ENCODE measurements around the gene PKDCC. TPM values are rescaled to one million over a fixed set of nuclear protein-coding genes. Genes with fewer than 3 reads are reported as not detected.
A peak's percentile ranks its signal among the peaks of the same experiment; 100 is the strongest.

PKDCC gene
- total RNA-seq, 3 donors from 2014 or later (not counting 1 experiment from before 2014, with no cell fraction given) = 0.50 TPM; not detected in 2

DNA sequence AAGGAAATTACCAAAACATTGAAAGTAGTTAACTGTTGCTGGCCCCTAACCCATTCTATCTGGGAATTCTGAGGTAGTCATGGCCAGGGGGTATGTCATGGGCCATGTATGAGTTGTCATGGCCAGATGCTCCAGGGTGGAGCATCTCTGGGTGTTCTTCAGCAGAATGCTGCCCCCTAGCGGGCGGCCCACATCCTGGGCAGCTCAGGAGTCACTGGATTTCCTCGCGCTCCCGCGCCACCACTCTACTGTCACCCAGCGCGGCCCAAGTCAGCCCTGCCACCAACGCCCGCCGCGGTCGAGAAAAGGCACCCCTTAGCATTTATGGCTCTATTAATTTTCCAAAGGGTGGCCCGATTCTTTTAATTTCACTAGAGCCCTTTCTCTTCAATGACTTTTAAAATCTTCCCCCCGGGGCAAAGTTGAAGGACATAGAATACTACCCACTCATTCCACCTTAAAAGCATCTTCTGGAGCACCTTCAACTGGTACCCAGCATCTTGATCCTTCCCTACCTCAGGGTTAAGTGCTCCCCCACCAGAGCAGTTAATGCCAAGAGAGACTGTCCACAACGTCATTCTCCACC, 41.6 kb downstream of the PKDCC start:
- Mint-ChIP-seq H3K36me3 (no peaks in the 10 kb centered on the region), H3K4me3 (no peak overlapping the region), H3K27me3 (ENCODE audit: low read depth in 2 of 2) (peaks cover 5 to 21% of the 10 kb centered on the region in 2 donors), H3K27ac (no peak overlapping the region), H3K4me1 (peaks cover 19 to 26% of the 10 kb centered on the region in 2 donors), H3K9me3 (no peaks in the 10 kb centered on the region)
- WGBS (ENCODE audit: insufficient coverage) = 59% methylated on average over 16 of the region's 16 CpGs
- H3K4me3 ChIP-seq (ENCODE audit: low read length) = no peak overlapping the region
- no peaks in the 10 kb centered on the region for H3K36me3 ChIP-seq (ENCODE audit: control insufficient read depth, insufficient read depth, low read length)
- DNase-seq (peak; percentile 52 to 85), ATAC-seq (peak; percentile 75 to 88 (median 85))
- H3K4me1 ChIP-seq (ENCODE audit: control insufficient read depth, insufficient read depth, low read length) = peaks cover 17% of the 10 kb centered on the region
- no peak overlapping the region for H3K27ac ChIP-seq (ENCODE audit: low read length)
- no peaks in the 10 kb centered on the region for H3K9me3 ChIP-seq (ENCODE audit: control insufficient read depth, insufficient read depth, low read length)
- intact Hi-C loops (cut with micrococcal nuclease) = no loop called here
- peaks cover 3% of the 10 kb centered on the region for H3K27me3 ChIP-seq (ENCODE audit: control insufficient read depth, insufficient read depth, low read length)
- TF ChIP-seq, protein P1, sequence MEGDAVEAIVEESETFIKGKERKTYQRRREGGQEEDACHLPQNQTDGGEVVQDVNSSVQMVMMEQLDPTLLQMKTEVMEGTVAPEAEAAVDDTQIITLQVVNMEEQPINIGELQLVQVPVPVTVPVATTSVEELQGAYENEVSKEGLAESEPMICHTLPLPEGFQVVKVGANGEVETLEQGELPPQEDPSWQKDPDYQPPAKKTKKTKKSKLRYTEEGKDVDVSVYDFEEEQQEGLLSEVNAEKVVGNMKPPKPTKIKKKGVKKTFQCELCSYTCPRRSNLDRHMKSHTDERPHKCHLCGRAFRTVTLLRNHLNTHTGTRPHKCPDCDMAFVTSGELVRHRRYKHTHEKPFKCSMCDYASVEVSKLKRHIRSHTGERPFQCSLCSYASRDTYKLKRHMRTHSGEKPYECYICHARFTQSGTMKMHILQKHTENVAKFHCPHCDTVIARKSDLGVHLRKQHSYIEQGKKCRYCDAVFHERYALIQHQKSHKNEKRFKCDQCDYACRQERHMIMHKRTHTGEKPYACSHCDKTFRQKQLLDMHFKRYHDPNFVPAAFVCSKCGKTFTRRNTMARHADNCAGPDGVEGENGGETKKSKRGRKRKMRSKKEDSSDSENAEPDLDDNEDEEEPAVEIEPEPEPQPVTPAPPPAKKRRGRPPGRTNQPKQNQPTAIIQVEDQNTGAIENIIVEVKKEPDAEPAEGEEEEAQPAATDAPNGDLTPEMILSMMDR (IDR thresholded peaks at IDR 0.05) = peak; percentile 34

DNA sequence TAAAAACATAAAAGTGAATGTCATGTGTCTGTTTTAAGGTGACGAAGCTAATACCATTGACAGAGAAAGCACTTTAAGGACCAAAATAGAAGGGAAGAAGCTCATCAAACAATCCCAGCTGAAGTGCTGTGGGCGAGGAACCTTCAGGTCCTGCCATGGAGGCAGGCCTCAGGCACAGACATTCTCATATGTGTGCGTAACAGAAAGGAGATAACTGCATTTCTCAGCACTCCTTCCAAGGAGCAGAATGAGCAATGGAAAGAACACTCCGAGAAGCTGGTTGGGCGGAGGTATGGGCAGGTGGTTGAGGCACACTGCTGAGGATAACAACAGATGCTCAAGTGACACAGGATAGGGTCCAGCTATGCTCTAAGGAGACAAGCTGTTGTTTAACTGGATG, 42.4 kb downstream of the PKDCC start:
- H3K27me3 ChIP-seq (ENCODE audit: control insufficient read depth, insufficient read depth, low read length) = peaks cover 3% of the 10 kb centered on the region
- no peak overlapping the region for H3K4me3 Mint-ChIP-seq
- no peaks in the 10 kb centered on the region for H3K36me3 Mint-ChIP-seq
- ATAC-seq = no peak
- no peak overlapping the region for H3K27ac ChIP-seq (ENCODE audit: low read length)
- H3K4me3 ChIP-seq (ENCODE audit: low read length) = no peak overlapping the region
- H3K4me1 Mint-ChIP-seq = peaks cover 19 to 26% of the 10 kb centered on the region in 2 donors
- TF ChIP-seq, protein P1 (IDR thresholded peaks at IDR 0.05) = no peak
- H3K9me3 ChIP-seq (ENCODE audit: control insufficient read depth, insufficient read depth, low read length) = no peaks in the 10 kb centered on the region
- H3K27ac Mint-ChIP-seq = no peak overlapping the region
- H3K36me3 ChIP-seq (ENCODE audit: control insufficient read depth, insufficient read depth, low read length) = no peaks in the 10 kb centered on the region
- peaks cover 3 to 17% of the 10 kb centered on the region in 2 donors for H3K27me3 Mint-ChIP-seq (ENCODE audit: low read depth in 2 of 2)
- no peaks in the 10 kb centered on the region for H3K9me3 Mint-ChIP-seq
- 93% methylated on average over 5 of the region's 5 CpGs for WGBS (ENCODE audit: insufficient coverage)
- DNase-seq = no peak
- H3K4me1 ChIP-seq (ENCODE audit: control insufficient read depth, insufficient read depth, low read length) = peaks cover 17% of the 10 kb centered on the region
- intact Hi-C loops (cut with micrococcal nuclease) = no loop called here

DNA sequence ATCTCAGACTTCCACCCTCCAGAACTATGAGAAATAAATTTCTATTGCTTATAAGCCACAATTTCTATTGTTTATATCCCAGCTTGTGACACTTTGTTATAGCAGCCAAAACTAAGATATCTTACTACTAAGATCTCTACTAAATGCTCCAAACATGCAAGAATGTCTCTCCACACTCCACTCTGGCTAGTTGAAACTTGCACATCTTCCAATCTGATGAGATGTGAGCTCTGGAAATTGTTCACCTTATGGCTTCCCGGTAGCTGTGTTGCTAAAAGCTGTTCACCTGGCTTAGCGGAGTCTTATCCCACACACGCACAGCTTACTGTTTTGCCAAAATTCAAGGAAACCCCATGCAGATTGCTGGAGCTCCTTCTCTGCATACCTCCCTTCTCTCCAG, 43.9 kb downstream of the PKDCC start:
- Mint-ChIP-seq H3K36me3 (no peaks in the 10 kb centered on the region), H3K4me1 (peaks cover 13 to 16% of the 10 kb centered on the region in 2 donors), H3K27ac (peak overlapping the region in 1 of 2 donors; percentile 62), H3K9me3 (no peaks in the 10 kb centered on the region), H3K27me3 (ENCODE audit: low read depth in 2 of 2) (peaks cover 0 to 2% of the 10 kb centered on the region in 2 donors), H3K4me3 (no peak overlapping the region)
- H3K27ac ChIP-seq (ENCODE audit: low read length) = no peak overlapping the region
- peaks cover 2% of the 10 kb centered on the region for H3K27me3 ChIP-seq (ENCODE audit: control insufficient read depth, insufficient read depth, low read length)
- peaks cover 21% of the 10 kb centered on the region for H3K4me1 ChIP-seq (ENCODE audit: control insufficient read depth, insufficient read depth, low read length)
- 97% methylated on average over 3 of the region's 3 CpGs for WGBS (ENCODE audit: insufficient coverage)
- ATAC-seq = no peak
- no peak overlapping the region for H3K4me3 ChIP-seq (ENCODE audit: low read length)
- intact Hi-C loops (cut with micrococcal nuclease) = no loop called here
- H3K36me3 ChIP-seq (ENCODE audit: control insufficient read depth, insufficient read depth, low read length) = no peaks in the 10 kb centered on the region
- TF ChIP-seq, protein P1 (IDR thresholded peaks at IDR 0.05) = no peak
- no peaks in the 10 kb centered on the region for H3K9me3 ChIP-seq (ENCODE audit: control insufficient read depth, insufficient read depth, low read length)
- DNase-seq = no peak
